ENCODE data around the gene TRAF3IP1. TPM values are rescaled to one million over a fixed set of nuclear protein-coding genes. Genes with fewer than 3 reads are reported as not detected.

TRAF3IP1 gene
- total RNA-seq, 4 donors from 2014 or later, result 8.5 to 20.8 (median 10.9) TPM

DNA sequence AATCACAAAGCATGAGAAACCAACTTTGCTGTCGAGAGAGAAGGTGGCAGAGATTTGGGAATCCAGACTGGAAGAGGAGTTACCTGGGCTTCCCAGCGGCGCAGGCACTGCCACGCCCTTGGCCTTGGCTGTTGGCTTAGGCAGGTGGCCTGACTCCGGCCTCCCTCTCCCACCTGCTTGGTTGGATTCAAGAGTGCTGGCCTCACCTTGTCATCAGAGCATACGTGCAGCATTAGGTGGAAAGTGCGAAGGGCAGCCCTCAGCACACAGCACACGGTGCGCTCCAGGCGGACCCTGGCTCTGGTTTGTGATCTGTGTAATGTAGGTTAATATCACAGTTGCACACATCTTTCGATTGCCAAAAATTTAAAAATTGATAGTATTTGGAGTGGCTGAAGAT, 87.2 kb downstream of the TRAF3IP1 start:
- no peak overlapping the region for H3K27ac ChIP-seq
- intact Hi-C loops (cut with DNase I; ENCODE audit: low total_unique reads), result no loop called here
- TF ChIP-seq, protein P1, sequence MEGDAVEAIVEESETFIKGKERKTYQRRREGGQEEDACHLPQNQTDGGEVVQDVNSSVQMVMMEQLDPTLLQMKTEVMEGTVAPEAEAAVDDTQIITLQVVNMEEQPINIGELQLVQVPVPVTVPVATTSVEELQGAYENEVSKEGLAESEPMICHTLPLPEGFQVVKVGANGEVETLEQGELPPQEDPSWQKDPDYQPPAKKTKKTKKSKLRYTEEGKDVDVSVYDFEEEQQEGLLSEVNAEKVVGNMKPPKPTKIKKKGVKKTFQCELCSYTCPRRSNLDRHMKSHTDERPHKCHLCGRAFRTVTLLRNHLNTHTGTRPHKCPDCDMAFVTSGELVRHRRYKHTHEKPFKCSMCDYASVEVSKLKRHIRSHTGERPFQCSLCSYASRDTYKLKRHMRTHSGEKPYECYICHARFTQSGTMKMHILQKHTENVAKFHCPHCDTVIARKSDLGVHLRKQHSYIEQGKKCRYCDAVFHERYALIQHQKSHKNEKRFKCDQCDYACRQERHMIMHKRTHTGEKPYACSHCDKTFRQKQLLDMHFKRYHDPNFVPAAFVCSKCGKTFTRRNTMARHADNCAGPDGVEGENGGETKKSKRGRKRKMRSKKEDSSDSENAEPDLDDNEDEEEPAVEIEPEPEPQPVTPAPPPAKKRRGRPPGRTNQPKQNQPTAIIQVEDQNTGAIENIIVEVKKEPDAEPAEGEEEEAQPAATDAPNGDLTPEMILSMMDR (IDR thresholded peaks at IDR 0.05 in 4 of 5, conservative IDR thresholded peaks at IDR 0.05 in 1 of 5), result no peak
- no peak for TF ChIP-seq POLR2A (IDR thresholded peaks at IDR 0.05)
- H3K4me3 ChIP-seq, result no peak overlapping the region
- no peak for DNase-seq
- in situ Hi-C loops (cut with MboI; ENCODE audit: low sequenced_read_pairs in 4 of 4), result no loop called here
- H3K4me1 ChIP-seq, result no peaks in the 10 kb centered on the region
- no peak for ATAC-seq
- no peaks in the 10 kb centered on the region for H3K27me3 ChIP-seq
- H3K36me3 ChIP-seq, result peaks cover 0 to 3% of the 10 kb centered on the region in 2 donors
- H3K9me3 ChIP-seq, result no peaks in the 10 kb centered on the region

- in situ Hi-C loops (cut with MboI; ENCODE audit: low sequenced_read_pairs in 4 of 4) (no loop called here), intact Hi-C loops (cut with DNase I; ENCODE audit: low total_unique reads) (no loop called here)
- no peaks in the 10 kb centered on the region for H3K9me3 ChIP-seq
- H3K36me3 ChIP-seq, result no peaks in the 10 kb centered on the region
- no peaks in the 10 kb centered on the region for H3K4me1 ChIP-seq
- no peak overlapping the region for H3K27ac ChIP-seq
- no peak for ATAC-seq
- TF ChIP-seq, protein P1 (IDR thresholded peaks at IDR 0.05 in 4 of 5, conservative IDR thresholded peaks at IDR 0.05 in 1 of 5), result no peak
- no peak for TF ChIP-seq POLR2A (IDR thresholded peaks at IDR 0.05)
- DNase-seq, result no peak
- no peaks in the 10 kb centered on the region for H3K27me3 ChIP-seq
- no peak overlapping the region for H3K4me3 ChIP-seq
Measured at GRCh38 chr2:238408615-238409340, 88.5 kb downstream of the TRAF3IP1 start.

- DNase-seq (no peak), ATAC-seq (no peak)
- no peak for TF ChIP-seq POLR2A (IDR thresholded peaks at IDR 0.05)
- TF ChIP-seq, protein P1 (IDR thresholded peaks at IDR 0.05 in 4 of 5, conservative IDR thresholded peaks at IDR 0.05 in 1 of 5), result no peak
- no peaks in the 10 kb centered on the region for H3K36me3 ChIP-seq
- in situ Hi-C loops (cut with MboI; ENCODE audit: low sequenced_read_pairs in 4 of 4) (no loop called here), intact Hi-C loops (cut with DNase I; ENCODE audit: low total_unique reads) (no loop called here)
- H3K4me3 ChIP-seq, result no peak overlapping the region
- no peak overlapping the region for H3K27ac ChIP-seq
- no peaks in the 10 kb centered on the region for H3K4me1 ChIP-seq
- no peaks in the 10 kb centered on the region for H3K9me3 ChIP-seq
- H3K27me3 ChIP-seq, result no peaks in the 10 kb centered on the region
Measured at GRCh38 chr2:238409341-238410199, 89.3 kb downstream of the TRAF3IP1 start.

- ATAC-seq (no peak), DNase-seq (no peak)
- TF ChIP-seq, protein P1 (IDR thresholded peaks at IDR 0.05 in 4 of 5, conservative IDR thresholded peaks at IDR 0.05 in 1 of 5), result no peak
- TF ChIP-seq POLR2A (IDR thresholded peaks at IDR 0.05), result no peak
- no peaks in the 10 kb centered on the region for H3K4me1 ChIP-seq
- in situ Hi-C loops (cut with MboI; ENCODE audit: low sequenced_read_pairs in 4 of 4) (no loop called here), intact Hi-C loops (cut with DNase I; ENCODE audit: low total_unique reads) (no loop called here)
- H3K27me3 ChIP-seq, result no peaks in the 10 kb centered on the region
- H3K9me3 ChIP-seq, result no peaks in the 10 kb centered on the region
- H3K4me3 ChIP-seq, result no peak overlapping the region
- H3K36me3 ChIP-seq, result no peaks in the 10 kb centered on the region
- H3K27ac ChIP-seq, result no peak overlapping the region
Measured at GRCh38 chr2:238412067-238412767, 91.9 kb downstream of the TRAF3IP1 start.
